D341Med (cell line): Measurements from ENCODE around the gene GLT6D1.
"Not testable (repeated sequence)": the region's sequence is repeated elsewhere in the genome, so short reads cannot be mapped to it uniquely, and the experiment has no call there.

Experiments
- DNase-seq: peaks from one replicate; pipeline ENCODE4 v3.0.0; 2012; ENCODE audit warnings: low spot score

Gene GLT6D1, protein sequence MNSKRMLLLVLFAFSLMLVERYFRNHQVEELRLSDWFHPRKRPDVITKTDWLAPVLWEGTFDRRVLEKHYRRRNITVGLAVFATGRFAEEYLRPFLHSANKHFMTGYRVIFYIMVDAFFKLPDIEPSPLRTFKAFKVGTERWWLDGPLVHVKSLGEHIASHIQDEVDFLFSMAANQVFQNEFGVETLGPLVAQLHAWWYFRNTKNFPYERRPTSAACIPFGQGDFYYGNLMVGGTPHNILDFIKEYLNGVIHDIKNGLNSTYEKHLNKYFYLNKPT

GRCh38 chr9:135639196-135639595 lies at the start of gene GLT6D1:
TSS of gene GLT6D1 (minus strand) at chr9:135639540. CDS start at chr9:135639187, 353 bp downstream.
- DNase-seq, result no peak

DNA sequence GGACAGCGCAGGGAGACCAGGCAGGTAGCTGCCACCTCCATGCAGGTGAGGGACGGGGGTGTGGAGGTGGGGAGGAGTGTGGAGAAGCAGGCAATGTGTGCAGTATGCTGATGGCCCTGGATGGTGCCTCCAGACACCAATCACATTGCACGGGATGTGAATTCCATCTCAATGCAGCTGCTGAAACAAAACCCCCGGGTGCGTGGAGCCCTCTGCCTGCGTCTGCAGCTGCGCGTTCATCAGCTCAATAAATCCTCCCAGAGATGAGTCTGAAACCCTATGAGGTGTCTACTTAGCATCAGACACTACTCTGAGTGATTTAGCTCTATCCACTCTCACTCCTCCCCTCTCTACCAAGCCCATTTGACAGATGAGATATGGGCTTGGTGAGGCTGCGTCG lies 49.7 kb upstream of the GLT6D1 start:
- no peak for DNase-seq

- DNase-seq, result no peak
Measured at GRCh38 chr9:135687216-135687615, 47.9 kb upstream of the GLT6D1 start.

GRCh38 chr9:135684691-135685090 lies 45.4 kb upstream of the GLT6D1 start:
- no peak for DNase-seq

DNA sequence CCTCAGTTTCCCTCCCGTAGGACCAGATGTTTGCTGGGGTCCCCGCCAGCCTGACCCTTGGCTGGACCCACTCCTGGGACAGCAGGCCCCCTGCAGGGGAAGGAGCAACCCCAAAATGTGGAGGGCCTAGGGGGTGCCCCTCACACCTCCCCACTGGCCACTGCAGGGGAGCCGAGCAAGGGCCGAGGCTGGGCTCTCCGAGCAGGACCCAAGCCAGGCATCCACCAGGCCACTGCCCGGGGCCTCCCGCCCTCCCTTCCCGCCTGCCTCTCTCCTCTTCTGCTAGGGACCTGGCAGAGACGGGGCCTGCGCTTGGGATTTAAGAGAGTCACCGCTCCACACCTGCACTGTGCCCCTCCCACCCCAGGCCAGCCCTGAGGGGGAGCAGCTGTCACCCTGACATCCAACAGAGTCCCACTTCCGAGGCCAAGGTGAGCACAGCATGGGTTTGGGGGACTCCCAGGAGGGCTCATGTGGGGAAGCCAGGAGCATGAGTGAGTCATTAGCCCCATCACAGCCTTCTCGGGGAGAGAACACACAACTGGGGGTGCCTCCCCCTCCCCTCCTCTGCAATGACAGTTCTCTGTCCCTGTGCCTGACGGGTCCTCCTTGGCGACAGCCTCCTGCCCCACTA lies 44.2 kb upstream of the GLT6D1 start:
- no peak for DNase-seq

DNA sequence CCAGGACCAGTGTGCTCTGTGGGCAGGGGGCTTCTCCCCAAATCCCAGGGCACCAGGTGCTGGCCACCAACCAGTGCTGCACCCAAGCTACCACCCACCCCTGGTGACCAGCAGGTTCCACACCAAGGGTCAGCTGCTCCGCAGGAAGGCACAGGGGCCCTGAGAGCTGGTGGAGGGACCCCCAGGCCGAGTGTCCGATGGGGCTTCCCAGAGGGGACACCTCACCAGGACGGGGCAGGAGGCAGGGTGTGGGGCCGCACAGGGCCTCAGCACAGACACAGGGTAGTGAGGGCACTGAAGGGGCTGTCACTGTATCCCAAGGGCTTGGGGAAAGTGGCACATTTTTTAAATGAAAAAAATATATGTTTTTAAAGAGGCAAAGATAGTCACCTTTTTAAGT lies 41.8 kb upstream of the GLT6D1 start:
- DNase-seq, result no peak

DNA sequence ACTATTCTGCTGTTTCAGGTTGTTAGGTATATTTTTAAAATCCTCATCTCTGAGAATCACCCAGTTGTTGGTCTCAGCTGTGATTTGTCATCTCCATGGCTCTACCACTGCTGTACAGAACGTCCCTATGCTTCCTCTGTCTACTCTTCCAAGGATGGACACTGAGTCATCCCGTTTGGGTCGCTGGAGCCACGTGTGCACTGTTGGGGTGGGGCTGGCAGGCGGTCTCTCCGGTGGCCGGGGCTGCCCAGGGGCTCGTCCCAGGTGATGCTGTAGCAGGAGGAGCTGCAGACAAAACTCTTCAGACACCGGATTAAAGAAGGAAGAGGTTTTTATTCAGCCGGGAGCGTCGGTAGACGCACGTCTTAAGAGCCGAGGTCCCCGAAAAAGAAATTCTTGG lies 40.7 kb upstream of the GLT6D1 start:
- DNase-seq, result no peak

GRCh38 chr9:135678236-135679017 lies 39.1 kb upstream of the GLT6D1 start:
- no peak for DNase-seq

GRCh38 chr9:135677641-135678168 lies 38.4 kb upstream of the GLT6D1 start:
- no peak for DNase-seq

DNA sequence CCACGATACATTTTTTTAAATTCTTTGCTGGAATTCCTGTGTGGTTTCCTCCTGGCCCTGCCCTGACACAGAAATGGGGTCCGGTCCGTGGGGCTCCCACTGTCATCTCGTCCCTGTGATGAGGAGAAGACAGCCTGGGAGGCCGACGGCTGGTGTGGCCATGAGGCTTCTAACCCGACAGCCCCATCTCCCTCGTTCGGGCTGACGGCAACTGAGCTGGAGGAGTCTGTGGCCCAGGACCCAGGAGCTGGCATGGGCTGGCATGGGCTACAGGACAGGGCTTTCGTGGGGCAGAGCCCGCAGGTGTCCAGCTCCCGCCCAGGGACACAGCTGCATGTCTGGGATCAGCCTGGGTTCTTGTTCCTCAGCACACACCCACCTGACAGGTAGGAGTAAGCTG lies 37.6 kb upstream of the GLT6D1 start:
- no peak for DNase-seq

DNA sequence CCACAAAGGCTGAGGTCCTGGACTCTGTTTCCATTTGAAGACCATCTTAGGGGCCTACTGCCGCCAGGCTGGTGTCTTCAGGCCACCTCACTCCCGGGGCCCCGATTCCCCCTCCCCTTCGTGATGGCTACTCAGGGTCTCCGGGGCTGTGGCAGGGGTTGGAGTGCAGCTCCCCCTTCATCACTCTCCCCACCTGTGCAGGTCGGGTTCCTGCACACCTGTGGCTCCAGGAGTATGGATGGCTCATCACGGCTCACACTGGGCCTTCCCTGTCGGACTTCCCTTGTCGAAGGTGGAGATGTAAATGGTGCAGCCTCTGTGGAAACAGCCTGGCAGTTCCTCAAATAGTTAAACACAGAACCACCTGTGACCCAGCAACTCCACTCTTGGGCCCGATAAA lies 35.6 kb upstream of the GLT6D1 start:
- DNase-seq, result no peak

GRCh38 chr9:135673941-135674340 lies 34.6 kb upstream of the GLT6D1 start:
- no peak for DNase-seq

- DNase-seq, result not testable (repeated sequence)
Measured at GRCh38 chr9:135672786-135673185, 33.4 kb upstream of the GLT6D1 start.

DNA sequence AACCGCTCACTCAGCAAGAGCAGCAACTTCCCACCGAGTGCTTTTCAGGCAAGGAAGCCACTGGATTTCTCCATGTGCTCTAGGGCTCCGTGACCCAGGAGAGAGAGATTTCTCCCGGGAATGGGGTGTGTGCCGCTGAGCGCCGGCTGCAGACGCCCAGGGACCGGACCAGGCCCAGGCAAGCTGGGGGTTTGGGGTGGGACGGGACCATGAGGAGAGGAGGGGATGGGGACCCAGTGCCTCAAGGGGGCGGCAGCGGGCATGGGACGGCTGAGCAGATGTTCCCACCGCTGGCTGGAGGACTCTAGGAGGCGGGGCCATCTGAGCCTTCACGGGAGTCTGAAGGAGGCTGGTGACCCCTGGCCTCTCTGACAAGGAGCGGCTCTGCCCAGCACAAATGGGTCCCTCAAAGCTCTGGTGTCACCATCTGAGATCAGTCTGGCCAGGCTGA lies 32.3 kb upstream of the GLT6D1 start:
- DNase-seq, result no peak

GRCh38 chr9:135670721-135671590 lies 31.6 kb upstream of the GLT6D1 start:
- DNase-seq, result no peak

GRCh38 chr9:135669616-135670285 lies 30.4 kb upstream of the GLT6D1 start:
- no peak for DNase-seq

DNA sequence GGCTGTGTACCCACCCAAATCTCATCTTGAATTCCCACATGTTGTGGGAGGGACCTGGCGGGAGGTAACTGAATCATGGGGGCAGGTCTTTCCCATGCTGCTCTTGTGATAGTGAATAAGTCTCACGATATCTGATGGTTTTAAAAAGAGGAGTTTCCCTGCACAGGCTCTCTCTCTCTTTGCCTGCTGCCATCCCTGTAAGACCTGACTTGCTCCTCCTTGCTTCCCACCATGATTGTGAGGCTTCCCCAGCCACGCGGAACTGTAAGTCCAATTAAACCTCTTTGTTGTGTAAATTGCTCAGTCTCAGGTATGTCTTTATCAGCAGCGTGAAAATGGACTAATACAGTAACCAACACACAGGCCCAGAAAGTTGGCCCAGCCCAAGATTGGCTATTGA lies 29.7 kb upstream of the GLT6D1 start:
- DNase-seq, result not testable (repeated sequence)

- no peak for DNase-seq
Measured at GRCh38 chr9:135667463-135668001, 28.2 kb upstream of the GLT6D1 start.

- no peak for DNase-seq
Measured at GRCh38 chr9:135666534-135667462, 27.5 kb upstream of the GLT6D1 start.

- no peak for DNase-seq
Measured at GRCh38 chr9:135665795-135666189, 26.5 kb upstream of the GLT6D1 start.
